ENCODE measurements around the gene KIF2C. TPM values are rescaled to one million over a fixed set of nuclear protein-coding genes. Genes with fewer than 3 reads are reported as not detected.

KIF2C gene
- total RNA-seq, 6 experiments from 2014 or later: 15.6 to 48.5 (median 43.3) TPM

- no peak for TF ChIP-seq CTCF (IDR thresholded peaks at IDR 0.05)
- Mint-ChIP-seq H3K36me3 (ENCODE audit: low read depth) (peaks cover 26% of the 10 kb centered on the region), H3K27me3 (ENCODE audit: insufficient read depth) (peaks cover 8% of the 10 kb centered on the region), H3K4me1 (ENCODE audit: low read depth) (peaks cover 39% of the 10 kb centered on the region), H3K9me3 (no peaks in the 10 kb centered on the region), H3K4me3 (no peak overlapping the region), H3K27ac (peak overlapping the region; percentile 22; the same call in 1 of the 2 replicates)
- DNase-seq: no peak
These were observed 59.1 kb downstream of the KIF2C start for GRCh38 chr1:44798481-44799365.

- TF ChIP-seq CTCF (IDR thresholded peaks at IDR 0.05): peak; percentile 88
- peaks cover 32% of the 10 kb centered on the region for H3K36me3 Mint-ChIP-seq (ENCODE audit: low read depth)
- peak within 1 kb of the TSS; percentile 94 for H3K4me3 Mint-ChIP-seq
- H3K27ac Mint-ChIP-seq: peak within 1 kb of the TSS; percentile 96
- H3K27me3 Mint-ChIP-seq (ENCODE audit: insufficient read depth): peaks cover 9% of the 10 kb centered on the region
- peak; percentile 98 for DNase-seq
- no peaks in the 10 kb centered on the region for H3K9me3 Mint-ChIP-seq
- peaks cover 47% of the 10 kb centered on the region for H3K4me1 Mint-ChIP-seq (ENCODE audit: low read depth)
These were observed 60.3 kb downstream of the KIF2C start, which contains the start of gene PLK3 for GRCh38 chr1:44799770-44800584. TSS of gene PLK3 (plus strand) at chr1:44800377. CDS start at chr1:44800464, 87 bp downstream.

- Mint-ChIP-seq H3K36me3 (ENCODE audit: low read depth) (peaks cover 40% of the 10 kb centered on the region), H3K27ac (peak overlapping the region; percentile 94), H3K9me3 (no peaks in the 10 kb centered on the region), H3K27me3 (ENCODE audit: insufficient read depth) (peaks cover 9% of the 10 kb centered on the region), H3K4me3 (peak overlapping the region; percentile 94), H3K4me1 (ENCODE audit: low read depth) (peaks cover 57% of the 10 kb centered on the region)
- no peak for DNase-seq
- TF ChIP-seq CTCF (IDR thresholded peaks at IDR 0.05): no peak
These were observed 62.1 kb downstream of the KIF2C start for GRCh38 chr1:44801491-44802305.

GRCh38 chr1:44802306-44803061 lies 62.8 kb downstream of the KIF2C start:
- Mint-ChIP-seq H3K36me3 (ENCODE audit: low read depth) (peaks cover 45% of the 10 kb centered on the region), H3K4me1 (ENCODE audit: low read depth) (peaks cover 65% of the 10 kb centered on the region), H3K27me3 (ENCODE audit: insufficient read depth) (peaks cover 14% of the 10 kb centered on the region), H3K9me3 (no peaks in the 10 kb centered on the region), H3K4me3 (peak overlapping the region; percentile 94), H3K27ac (peak overlapping the region; percentile 94)
- DNase-seq: no peak
- no peak for TF ChIP-seq CTCF (IDR thresholded peaks at IDR 0.05)

- peaks cover 14% of the 10 kb centered on the region for H3K27me3 Mint-ChIP-seq (ENCODE audit: insufficient read depth)
- no peaks in the 10 kb centered on the region for H3K9me3 Mint-ChIP-seq
- no peak for TF ChIP-seq CTCF (IDR thresholded peaks at IDR 0.05)
- H3K4me1 Mint-ChIP-seq (ENCODE audit: low read depth): peaks cover 70% of the 10 kb centered on the region
- H3K36me3 Mint-ChIP-seq (ENCODE audit: low read depth): peaks cover 45% of the 10 kb centered on the region
- no peak for DNase-seq
- peak overlapping the region; percentile 94 for H3K4me3 Mint-ChIP-seq
- peak overlapping the region; percentile 94 for H3K27ac Mint-ChIP-seq
These were observed 63.4 kb downstream of the KIF2C start for GRCh38 chr1:44803062-44803311.
